ENCODE results near the gene ZNF12. TPM values are rescaled to one million over a fixed set of nuclear protein-coding genes. Genes with fewer than 3 reads are reported as not detected.
"Not testable (repeated sequence)": the region's sequence is repeated elsewhere in the genome, so short reads cannot be mapped to it uniquely, and the experiment has no call there.

ZNF12 gene
- total and polyA plus RNA-seq, 5 donors from 2014 or later, result 17.8 to 27.6 (median 26.9) TPM

- peaks cover 92 to 100% of the 10 kb centered on the region in 2 experiments for H3K9me3 ChIP-seq (ENCODE audit: control insufficient read depth in 2 of 2, low read length in 2 of 2)
- H3K4me1 ChIP-seq (ENCODE audit: control insufficient read depth, insufficient read depth, low read length, poor library complexity, severe bottlenecking), result no peaks in the 10 kb centered on the region
- Mint-ChIP-seq H3K27me3 (no peaks in the 10 kb centered on the region), H3K4me3 (peak overlapping the region in 1 of 4 donors; percentile 21), H3K9me3 (peaks cover 0 to 73% (median 35%) of the 10 kb centered on the region in 7 donors), H3K4me1 (peaks cover 0 to 2% (median 0%) of the 10 kb centered on the region in 4 donors), H3K27ac (no peak overlapping the region), H3K36me3 (peaks cover 61% of the 10 kb centered on the region)
- DNase-seq (no peak), ATAC-seq (ENCODE audit: low read depth in 2 of 2) (no peak)
- H3K36me3 ChIP-seq (ENCODE audit: control insufficient read depth, insufficient read depth, low read length), result peaks cover 86% of the 10 kb centered on the region
- no peaks in the 10 kb centered on the region for H3K27me3 ChIP-seq (ENCODE audit: control insufficient read depth, insufficient read depth, low read length)
- H3K4me3 ChIP-seq (ENCODE audit: low read depth, low read length), result peak overlapping the region; percentile 22
- H3K27ac ChIP-seq (ENCODE audit: insufficient read depth, low read length, poor library complexity, severe bottlenecking), result no peak overlapping the region
These were observed 15.1 kb downstream of the ZNF12 start for GRCh38 chr7:6691609-6692106.

DNA sequence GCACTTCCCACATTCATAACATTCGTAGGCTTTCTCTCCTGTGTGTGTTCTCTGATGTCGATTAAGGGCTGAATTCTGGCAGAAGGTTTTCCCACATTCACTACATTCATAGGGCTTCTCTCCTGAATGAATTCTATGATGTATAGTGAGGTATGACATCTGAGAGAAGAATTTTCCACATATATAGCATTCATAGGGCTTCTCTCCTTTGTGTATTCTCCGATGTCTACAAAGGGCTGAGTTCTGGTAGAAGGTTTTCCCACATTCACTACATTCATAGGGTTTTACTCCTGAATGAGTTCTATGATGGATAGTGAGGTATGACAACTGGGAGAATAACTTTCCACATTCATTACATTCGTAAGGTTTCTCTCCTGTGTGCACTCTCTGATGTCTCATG, 15.6 kb downstream of the ZNF12 start:
- Histone ChIP-seq H3K4me1 (ENCODE audit: control insufficient read depth, insufficient read depth, low read length, poor library complexity, severe bottlenecking) (no peaks in the 10 kb centered on the region), H3K4me3 (ENCODE audit: low read depth, low read length) (peak overlapping the region; percentile 22), H3K36me3 (ENCODE audit: control insufficient read depth, insufficient read depth, low read length) (peaks cover 80% of the 10 kb centered on the region), H3K27me3 (ENCODE audit: control insufficient read depth, insufficient read depth, low read length) (no peaks in the 10 kb centered on the region), H3K27ac (ENCODE audit: insufficient read depth, low read length, poor library complexity, severe bottlenecking) (no peak overlapping the region), H3K9me3 (ENCODE audit: control insufficient read depth in 2 of 2, low read length in 2 of 2) (peaks cover 88 to 100% of the 10 kb centered on the region in 2 experiments)
- Mint-ChIP-seq H3K27ac (no peak overlapping the region), H3K9me3 (peaks cover 0 to 79% (median 39%) of the 10 kb centered on the region in 7 donors), H3K36me3 (peaks cover 65% of the 10 kb centered on the region), H3K4me3 (no peak overlapping the region), H3K4me1 (peaks cover 0 to 2% (median 0%) of the 10 kb centered on the region in 4 donors), H3K27me3 (no peaks in the 10 kb centered on the region)
- no peak for ATAC-seq (ENCODE audit: low read depth in 2 of 2)
- no peak for DNase-seq

- no peaks in the 10 kb centered on the region for H3K27me3 Mint-ChIP-seq
- H3K4me3 ChIP-seq (ENCODE audit: low read depth, low read length), result no peak overlapping the region
- H3K36me3 Mint-ChIP-seq, result peaks cover 9% of the 10 kb centered on the region
- no peak overlapping the region for H3K27ac ChIP-seq (ENCODE audit: insufficient read depth, low read length, poor library complexity, severe bottlenecking)
- H3K4me1 Mint-ChIP-seq, result no peaks in the 10 kb centered on the region
- no peak overlapping the region for H3K4me3 Mint-ChIP-seq
- no peaks in the 10 kb centered on the region for H3K27me3 ChIP-seq (ENCODE audit: control insufficient read depth, insufficient read depth, low read length)
- H3K9me3 Mint-ChIP-seq, result peaks cover 6 to 87% (median 34%) of the 10 kb centered on the region in 7 donors
- peak overlapping the region in 1 of 3 donors; percentile 44 for H3K27ac Mint-ChIP-seq
- no peaks in the 10 kb centered on the region for H3K36me3 ChIP-seq (ENCODE audit: control insufficient read depth, insufficient read depth, low read length)
- ATAC-seq (ENCODE audit: low read depth in 2 of 2) (no peak), DNase-seq (no peak)
- peaks cover 72 to 94% of the 10 kb centered on the region in 2 experiments for H3K9me3 ChIP-seq (ENCODE audit: control insufficient read depth in 2 of 2, low read length in 2 of 2)
- no peaks in the 10 kb centered on the region for H3K4me1 ChIP-seq (ENCODE audit: control insufficient read depth, insufficient read depth, low read length, poor library complexity, severe bottlenecking)
These were observed 26.6 kb downstream of the ZNF12 start for GRCh38 chr7:6680146-6680545.

GRCh38 chr7:6675807-6676405, 30.8 kb downstream of the ZNF12 start:
- no peak for ATAC-seq (ENCODE audit: low read depth in 2 of 2)
- H3K27me3 Mint-ChIP-seq, result no peaks in the 10 kb centered on the region
- peaks cover 16% of the 10 kb centered on the region for H3K36me3 Mint-ChIP-seq

GRCh38 chr7:6670851-6671250, 35.9 kb downstream of the ZNF12 start:
- not testable (repeated sequence) for H3K4me1 ChIP-seq (ENCODE audit: control insufficient read depth, insufficient read depth, low read length, poor library complexity, severe bottlenecking); H3K27ac Mint-ChIP-seq; DNase-seq; H3K4me3 ChIP-seq (ENCODE audit: low read depth, low read length); ATAC-seq (ENCODE audit: low read depth in 2 of 2); H3K4me1 Mint-ChIP-seq; H3K27me3 Mint-ChIP-seq; H3K27me3 ChIP-seq (ENCODE audit: control insufficient read depth, insufficient read depth, low read length); H3K36me3 ChIP-seq (ENCODE audit: control insufficient read depth, insufficient read depth, low read length); H3K4me3 Mint-ChIP-seq; H3K27ac ChIP-seq (ENCODE audit: insufficient read depth, low read length, poor library complexity, severe bottlenecking)
- peaks cover 1 to 60% (median 35%) of the 10 kb centered on the region in 7 donors for H3K9me3 Mint-ChIP-seq
- peaks cover 18% of the 10 kb centered on the region for H3K36me3 Mint-ChIP-seq
- peaks cover 45 to 47% of the 10 kb centered on the region in 2 experiments for H3K9me3 ChIP-seq (ENCODE audit: control insufficient read depth in 2 of 2, low read length in 2 of 2)

More at GRCh38 chr7:6675807-6676405, 30.8 kb downstream of the ZNF12 start:
- no peak for DNase-seq
- Histone ChIP-seq H3K9me3 (ENCODE audit: control insufficient read depth in 2 of 2, low read length in 2 of 2) (peaks cover 63 to 80% of the 10 kb centered on the region in 2 experiments), H3K4me1 (ENCODE audit: control insufficient read depth, insufficient read depth, low read length, poor library complexity, severe bottlenecking) (no peaks in the 10 kb centered on the region), H3K27me3 (ENCODE audit: control insufficient read depth, insufficient read depth, low read length) (no peaks in the 10 kb centered on the region), H3K27ac (ENCODE audit: insufficient read depth, low read length, poor library complexity, severe bottlenecking) (no peak overlapping the region), H3K36me3 (ENCODE audit: control insufficient read depth, insufficient read depth, low read length) (no peaks in the 10 kb centered on the region), H3K4me3 (ENCODE audit: low read depth, low read length) (no peak overlapping the region)
- peaks cover 4 to 79% (median 38%) of the 10 kb centered on the region in 7 donors for H3K9me3 Mint-ChIP-seq
- no peak overlapping the region for H3K27ac Mint-ChIP-seq
- no peak overlapping the region for H3K4me3 Mint-ChIP-seq
- no peaks in the 10 kb centered on the region for H3K4me1 Mint-ChIP-seq

- ATAC-seq (ENCODE audit: low read depth in 2 of 2), result no peak
- H3K27me3 Mint-ChIP-seq, result peaks cover 10% of the 10 kb centered on the region
- no peak overlapping the region for H3K27ac Mint-ChIP-seq
- Histone ChIP-seq H3K36me3 (ENCODE audit: control insufficient read depth, insufficient read depth, low read length) (peaks cover 8% of the 10 kb centered on the region), H3K27me3 (ENCODE audit: control insufficient read depth, insufficient read depth, low read length) (no peaks in the 10 kb centered on the region), H3K4me1 (ENCODE audit: control insufficient read depth, insufficient read depth, low read length, poor library complexity, severe bottlenecking) (no peaks in the 10 kb centered on the region), H3K4me3 (ENCODE audit: low read depth, low read length) (no peak overlapping the region), H3K9me3 (ENCODE audit: control insufficient read depth in 2 of 2, low read length in 2 of 2) (no peaks in the 10 kb centered on the region), H3K27ac (ENCODE audit: insufficient read depth, low read length, poor library complexity, severe bottlenecking) (no peak overlapping the region)
- peaks cover 0 to 12% (median 5%) of the 10 kb centered on the region in 4 donors for H3K4me1 Mint-ChIP-seq
- DNase-seq, result no peak
- peaks cover 0 to 4% (median 0%) of the 10 kb centered on the region in 7 donors for H3K9me3 Mint-ChIP-seq
- peaks cover 7% of the 10 kb centered on the region for H3K36me3 Mint-ChIP-seq
- H3K4me3 Mint-ChIP-seq, result no peak overlapping the region
These were observed 48.0 kb downstream of the ZNF12 start for GRCh38 chr7:6658618-6659345.

DNA sequence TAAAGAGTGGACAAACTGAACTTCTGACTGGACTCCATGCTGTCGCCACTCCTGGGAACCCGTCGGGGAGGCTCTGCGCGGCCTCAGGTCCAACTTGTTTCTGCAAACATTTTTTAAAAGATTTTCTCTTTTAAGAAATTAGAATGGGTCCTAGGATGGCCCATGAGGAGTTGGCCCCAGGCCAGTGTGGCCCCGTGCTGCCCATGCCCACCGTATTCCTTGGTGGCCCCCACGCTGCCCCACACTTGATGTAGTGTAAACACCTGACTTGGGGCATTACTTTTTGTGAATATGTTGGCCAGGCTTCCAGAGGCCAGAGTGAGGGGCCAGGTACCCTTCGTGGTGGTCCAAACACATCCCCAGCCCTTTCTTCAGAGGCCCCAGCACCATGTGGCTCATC, 50.3 kb downstream of the ZNF12 start:
- H3K4me3 ChIP-seq (ENCODE audit: low read depth, low read length), result no peak overlapping the region
- peaks cover 0 to 9% (median 5%) of the 10 kb centered on the region in 4 donors for H3K4me1 Mint-ChIP-seq
- no peaks in the 10 kb centered on the region for H3K27me3 Mint-ChIP-seq
- peaks cover 7% of the 10 kb centered on the region for H3K36me3 Mint-ChIP-seq
- H3K27me3 ChIP-seq (ENCODE audit: control insufficient read depth, insufficient read depth, low read length), result no peaks in the 10 kb centered on the region
- H3K4me3 Mint-ChIP-seq, result no peak overlapping the region
- no peak for ATAC-seq (ENCODE audit: low read depth in 2 of 2)
- H3K9me3 ChIP-seq (ENCODE audit: control insufficient read depth in 2 of 2, low read length in 2 of 2), result peaks cover 0 to 11% of the 10 kb centered on the region in 2 experiments
- H3K27ac Mint-ChIP-seq, result no peak overlapping the region
- no peaks in the 10 kb centered on the region for H3K4me1 ChIP-seq (ENCODE audit: control insufficient read depth, insufficient read depth, low read length, poor library complexity, severe bottlenecking)
- H3K9me3 Mint-ChIP-seq, result peaks cover 0 to 4% (median 0%) of the 10 kb centered on the region in 7 donors
- peaks cover 22% of the 10 kb centered on the region for H3K36me3 ChIP-seq (ENCODE audit: control insufficient read depth, insufficient read depth, low read length)
- DNase-seq, result no peak
- no peak overlapping the region for H3K27ac ChIP-seq (ENCODE audit: insufficient read depth, low read length, poor library complexity, severe bottlenecking)

Measured in CD4-positive, CD25-positive, alpha-beta regulatory T cell (primary cell).